ENCODE results near the gene SCN9A.
"Not testable (repeated sequence)": the region's sequence is repeated elsewhere in the genome, so short reads cannot be mapped to it uniquely, and the experiment has no call there.

The SCN9A gene

DNA sequence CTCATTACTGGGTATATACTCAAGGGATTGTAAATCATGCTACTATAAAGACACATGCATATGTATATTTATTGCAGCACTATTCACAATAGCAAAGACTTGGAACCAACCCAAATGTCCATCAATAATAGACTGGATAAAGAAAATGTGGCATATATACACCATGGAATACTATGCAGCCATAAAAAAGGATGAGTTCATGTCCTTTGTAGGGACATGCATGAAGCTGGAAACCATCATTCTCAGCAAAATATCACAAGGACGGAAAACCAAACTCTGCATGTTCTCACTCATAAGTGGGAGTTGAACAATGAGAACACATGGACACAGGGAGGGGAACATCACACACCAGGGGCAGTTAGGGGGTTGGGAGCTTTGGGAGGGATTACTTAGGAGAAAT, 169.6 kb downstream of the SCN9A start:
- H3K36me3 ChIP-seq (ENCODE audit: control insufficient read depth, insufficient read depth, low read length); H2AFZ ChIP-seq; H3K79me2 ChIP-seq; H3K9me3 ChIP-seq (ENCODE audit: control insufficient read depth, low read length); H3K27me3 ChIP-seq (ENCODE audit: control insufficient read depth, insufficient read depth, low read length); H3K4me2 ChIP-seq (ENCODE audit: low read length); H3K27ac ChIP-seq; H3K4me3 ChIP-seq (ENCODE audit: low read depth, low read length); H3K9ac ChIP-seq; H3K4me1 ChIP-seq: not testable (repeated sequence)

DNA sequence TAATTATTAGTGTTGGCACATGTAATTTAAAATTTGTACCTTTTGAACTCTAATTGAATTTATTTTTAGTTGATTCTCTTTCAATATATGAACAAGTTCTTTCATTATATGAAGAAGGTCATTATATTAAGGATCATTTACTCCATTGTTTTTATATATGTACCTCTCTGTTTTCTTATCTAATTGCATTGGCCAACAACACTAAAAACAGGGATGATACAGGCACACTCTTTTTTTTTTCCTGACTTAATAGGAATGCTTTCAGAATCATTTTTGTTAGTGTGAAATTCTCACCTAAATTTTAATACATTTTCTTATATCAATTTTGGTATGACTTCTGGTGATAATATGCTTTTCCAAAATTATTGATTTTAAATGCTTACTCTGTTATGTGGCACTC, 173.0 kb downstream of the SCN9A start:
- H2AFZ ChIP-seq = no peak overlapping the region
- no peaks in the 10 kb centered on the region for H3K4me1 ChIP-seq
- TF ChIP-seq, protein P1, sequence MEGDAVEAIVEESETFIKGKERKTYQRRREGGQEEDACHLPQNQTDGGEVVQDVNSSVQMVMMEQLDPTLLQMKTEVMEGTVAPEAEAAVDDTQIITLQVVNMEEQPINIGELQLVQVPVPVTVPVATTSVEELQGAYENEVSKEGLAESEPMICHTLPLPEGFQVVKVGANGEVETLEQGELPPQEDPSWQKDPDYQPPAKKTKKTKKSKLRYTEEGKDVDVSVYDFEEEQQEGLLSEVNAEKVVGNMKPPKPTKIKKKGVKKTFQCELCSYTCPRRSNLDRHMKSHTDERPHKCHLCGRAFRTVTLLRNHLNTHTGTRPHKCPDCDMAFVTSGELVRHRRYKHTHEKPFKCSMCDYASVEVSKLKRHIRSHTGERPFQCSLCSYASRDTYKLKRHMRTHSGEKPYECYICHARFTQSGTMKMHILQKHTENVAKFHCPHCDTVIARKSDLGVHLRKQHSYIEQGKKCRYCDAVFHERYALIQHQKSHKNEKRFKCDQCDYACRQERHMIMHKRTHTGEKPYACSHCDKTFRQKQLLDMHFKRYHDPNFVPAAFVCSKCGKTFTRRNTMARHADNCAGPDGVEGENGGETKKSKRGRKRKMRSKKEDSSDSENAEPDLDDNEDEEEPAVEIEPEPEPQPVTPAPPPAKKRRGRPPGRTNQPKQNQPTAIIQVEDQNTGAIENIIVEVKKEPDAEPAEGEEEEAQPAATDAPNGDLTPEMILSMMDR (IDR thresholded peaks at IDR 0.05) = no peak
- H3K4me2 ChIP-seq (ENCODE audit: low read length) = no peak overlapping the region
- no peak overlapping the region for H3K27ac ChIP-seq
- no peaks in the 10 kb centered on the region for H3K9me3 ChIP-seq (ENCODE audit: control insufficient read depth, low read length)
- no peak overlapping the region for H3K4me3 ChIP-seq (ENCODE audit: low read depth, low read length)
- no peaks in the 10 kb centered on the region for H3K27me3 ChIP-seq (ENCODE audit: control insufficient read depth, insufficient read depth, low read length)
- H3K9ac ChIP-seq = no peak overlapping the region
- H3K79me2 ChIP-seq = no peaks in the 10 kb centered on the region
- H3K36me3 ChIP-seq (ENCODE audit: control insufficient read depth, insufficient read depth, low read length) = no peaks in the 10 kb centered on the region

DNA sequence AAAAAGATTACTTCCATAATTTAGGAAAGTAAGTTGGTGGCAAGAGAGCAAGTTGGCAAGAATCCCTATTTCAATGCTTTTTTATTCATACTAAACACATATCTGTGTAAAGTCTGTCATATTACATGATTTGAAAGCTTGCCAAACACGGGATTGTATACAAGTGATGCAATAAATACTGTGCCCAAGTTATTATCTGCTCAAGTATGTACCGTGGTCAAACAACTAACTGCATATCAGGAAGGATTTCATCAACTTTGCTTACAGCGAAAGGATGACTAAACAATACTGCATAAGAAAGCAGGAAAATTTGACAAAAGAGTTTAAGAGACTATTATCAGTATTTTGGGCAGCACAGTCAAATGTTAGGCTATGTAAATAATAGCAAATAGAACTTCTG, 178.3 kb downstream of the SCN9A start:
- H3K36me3 ChIP-seq (ENCODE audit: control insufficient read depth, insufficient read depth, low read length) = no peaks in the 10 kb centered on the region
- H3K4me2 ChIP-seq (ENCODE audit: low read length) = no peak overlapping the region
- no peaks in the 10 kb centered on the region for H3K4me1 ChIP-seq
- H3K4me3 ChIP-seq (ENCODE audit: low read depth, low read length) = no peak overlapping the region
- TF ChIP-seq, protein P1 (IDR thresholded peaks at IDR 0.05) = no peak
- H3K27ac ChIP-seq = no peak overlapping the region
- no peaks in the 10 kb centered on the region for H3K9me3 ChIP-seq (ENCODE audit: control insufficient read depth, low read length)
- H2AFZ ChIP-seq = no peak overlapping the region
- no peaks in the 10 kb centered on the region for H3K27me3 ChIP-seq (ENCODE audit: control insufficient read depth, insufficient read depth, low read length)
- H3K79me2 ChIP-seq = no peaks in the 10 kb centered on the region
- H3K9ac ChIP-seq = no peak overlapping the region

DNA sequence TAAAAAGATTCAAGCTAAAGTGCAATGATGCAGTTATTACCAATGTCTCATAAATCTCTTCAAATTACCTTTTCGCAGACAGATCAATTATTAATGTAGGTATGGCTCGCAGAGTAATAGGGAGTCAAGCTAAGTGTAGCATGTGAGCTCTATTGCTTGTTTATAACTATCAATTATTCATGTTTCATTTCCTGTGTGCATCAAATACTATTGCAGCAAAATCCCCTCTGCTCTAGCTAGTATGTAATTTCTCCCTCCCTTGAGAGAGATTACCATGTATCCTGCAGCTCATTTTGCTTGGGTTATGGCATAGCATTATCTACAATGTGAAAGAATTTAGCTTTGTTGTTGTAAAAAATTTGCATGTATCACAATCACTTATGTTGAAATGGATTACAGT, 182.3 kb downstream of the SCN9A start:
- Histone ChIP-seq H3K27ac (no peak overlapping the region), H3K9me3 (ENCODE audit: control insufficient read depth, low read length) (no peaks in the 10 kb centered on the region), H3K4me1 (no peaks in the 10 kb centered on the region), H3K27me3 (ENCODE audit: control insufficient read depth, insufficient read depth, low read length) (no peaks in the 10 kb centered on the region), H3K36me3 (ENCODE audit: control insufficient read depth, insufficient read depth, low read length) (no peaks in the 10 kb centered on the region), H3K4me2 (ENCODE audit: low read length) (no peak overlapping the region), H3K4me3 (ENCODE audit: low read depth, low read length) (no peak overlapping the region), H2AFZ (no peak overlapping the region), H3K79me2 (no peaks in the 10 kb centered on the region), H3K9ac (no peak overlapping the region)
- TF ChIP-seq, protein P1 (IDR thresholded peaks at IDR 0.05) = no peak

DNA sequence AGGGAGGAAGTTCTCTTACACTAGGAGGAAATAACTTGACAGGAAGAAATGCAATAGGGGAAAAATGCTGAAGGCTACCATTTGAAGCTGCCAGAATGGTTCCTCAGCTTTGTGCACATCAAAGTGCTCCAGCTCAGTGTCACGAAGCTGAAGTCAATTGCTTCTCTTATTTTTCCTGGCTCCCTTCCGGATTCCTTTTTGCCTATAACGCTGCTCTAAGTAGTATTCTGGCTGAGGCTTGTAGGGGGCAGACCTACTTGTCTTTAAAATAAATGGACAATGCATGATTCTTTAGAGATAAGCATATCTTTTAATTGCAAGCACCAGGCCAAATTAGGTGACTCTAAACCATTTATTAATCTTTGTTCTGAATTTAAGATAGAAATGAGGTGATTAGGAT, 187.7 kb downstream of the SCN9A start:
- no peak overlapping the region for H3K4me3 ChIP-seq (ENCODE audit: low read depth, low read length)
- H3K27ac ChIP-seq = no peak overlapping the region
- H3K4me2 ChIP-seq (ENCODE audit: low read length) = no peak overlapping the region
- H3K36me3 ChIP-seq (ENCODE audit: control insufficient read depth, insufficient read depth, low read length) = no peaks in the 10 kb centered on the region
- no peak overlapping the region for H3K9ac ChIP-seq
- TF ChIP-seq, protein P1 (IDR thresholded peaks at IDR 0.05) = no peak
- H3K79me2 ChIP-seq = no peaks in the 10 kb centered on the region
- no peaks in the 10 kb centered on the region for H3K9me3 ChIP-seq (ENCODE audit: control insufficient read depth, low read length)
- no peak overlapping the region for H2AFZ ChIP-seq
- H3K27me3 ChIP-seq (ENCODE audit: control insufficient read depth, insufficient read depth, low read length) = no peaks in the 10 kb centered on the region
- H3K4me1 ChIP-seq = no peaks in the 10 kb centered on the region
